Stimulated activated CD4-positive, alpha-beta T cell treated with anti-CD3 and anti-CD28 coated beads, TNF-alpha, amount 100 ng/mL, for 24 hours (primary cell): ENCODE results near the gene CHST6.
A peak's percentile ranks its signal among the peaks of the same experiment; 100 is the strongest.
"Not testable (repeated sequence)": the region's sequence is repeated elsewhere in the genome, so short reads cannot be mapped to it uniquely, and the experiment has no call there.

ENCODE experiments used
- DNase-seq, 3 experiments: peaks; one replicate each; pipeline ENCODE4 v3.0.0-alpha.2; 2020; ENCODE audit warnings: low read depth in 3 of 3

Gene CHST6

GRCh38 chr16:75475420-75475847 is 19.8 kb downstream of the CHST6 start:
- DNase-seq: no peak

DNA sequence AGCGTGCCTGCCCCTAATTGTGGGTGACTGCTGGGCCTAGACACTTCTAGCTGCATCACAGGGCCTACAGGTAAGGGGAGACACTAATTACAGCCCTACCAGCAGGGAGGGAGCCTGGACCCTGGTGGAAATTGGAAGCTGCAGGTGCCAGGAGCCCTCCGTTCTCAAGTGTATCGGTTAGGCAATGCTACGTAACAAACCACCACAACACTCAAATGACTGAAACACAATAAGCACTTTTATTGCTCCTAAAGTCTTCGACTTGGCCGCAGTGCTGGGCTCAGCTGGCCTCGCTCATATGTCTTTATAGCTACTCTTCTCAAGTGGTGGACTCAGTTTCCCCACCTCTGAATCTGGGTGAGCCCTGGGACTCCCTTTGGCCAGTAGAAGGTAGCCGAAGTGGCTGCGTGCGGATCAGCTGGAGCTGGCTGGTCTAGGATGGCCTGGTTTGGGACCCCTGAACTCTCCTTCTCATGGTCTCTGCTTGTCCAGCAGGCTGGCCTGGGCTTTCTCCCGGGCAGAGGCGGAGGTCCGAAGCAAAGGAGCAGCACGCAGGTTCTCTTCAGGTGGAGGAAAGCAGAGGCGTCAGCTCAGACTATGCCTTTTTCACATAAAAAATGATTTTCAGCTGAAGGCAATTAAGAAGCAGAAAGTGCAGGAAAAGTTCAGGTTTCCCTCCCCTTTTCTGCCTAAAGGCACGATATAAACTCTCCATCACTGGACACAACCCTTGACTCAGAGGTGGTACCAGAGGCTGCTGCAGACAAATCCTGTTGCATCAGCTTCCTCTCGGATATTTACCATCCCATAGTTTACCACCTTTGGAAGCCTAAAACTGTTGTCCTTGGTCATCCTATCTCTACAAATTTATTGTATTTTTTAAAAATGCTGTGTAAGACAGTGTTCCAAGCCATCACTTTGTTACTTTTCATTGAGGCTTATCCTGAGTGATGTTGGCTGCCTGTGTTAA is 22.0 kb downstream of the CHST6 start:
- no peak for DNase-seq

DNA sequence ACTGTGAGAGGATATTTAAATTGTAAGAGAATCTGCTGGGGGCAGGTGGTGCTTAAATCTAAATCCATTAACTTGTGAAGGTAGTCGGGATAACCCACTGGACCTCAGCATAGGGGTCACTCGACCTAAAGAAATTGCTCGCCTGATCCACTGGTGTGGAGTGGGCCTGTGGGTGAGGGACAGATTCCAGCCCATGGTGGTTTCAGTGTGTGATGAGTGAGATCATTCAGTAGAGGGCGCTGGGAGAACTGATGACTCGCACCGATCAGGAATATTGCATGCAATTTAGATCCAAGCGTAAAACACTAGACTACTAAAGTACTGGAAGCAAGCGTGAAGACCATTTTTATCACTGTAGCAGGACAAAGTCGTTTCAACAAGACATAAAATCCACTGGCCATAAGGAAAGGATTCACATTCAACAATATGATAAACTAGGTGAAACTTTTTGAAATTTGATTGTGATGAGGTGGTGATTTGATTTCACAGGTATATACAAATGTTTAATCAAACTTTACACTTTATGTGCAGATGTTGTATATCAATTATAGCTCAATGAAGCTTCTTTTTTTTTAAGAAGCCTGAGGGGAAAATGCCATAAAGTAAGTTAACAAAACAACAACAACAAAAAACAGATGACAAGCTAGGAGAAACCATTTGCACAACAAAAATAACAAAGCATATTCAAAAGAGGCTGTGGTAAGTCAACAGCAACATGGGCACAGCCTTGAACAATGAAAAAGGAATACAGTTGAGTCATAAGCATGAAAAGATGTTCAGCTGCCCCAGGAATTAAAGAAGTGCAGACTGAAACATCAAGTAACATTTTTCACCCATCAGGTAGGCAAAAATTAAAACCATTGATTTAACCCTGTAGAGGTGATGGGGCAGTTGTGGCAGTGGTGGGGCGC is 23.3 kb downstream of the CHST6 start:
- peak in 2 of 3 experiments; percentile 12 to 14 for DNase-seq

DNA sequence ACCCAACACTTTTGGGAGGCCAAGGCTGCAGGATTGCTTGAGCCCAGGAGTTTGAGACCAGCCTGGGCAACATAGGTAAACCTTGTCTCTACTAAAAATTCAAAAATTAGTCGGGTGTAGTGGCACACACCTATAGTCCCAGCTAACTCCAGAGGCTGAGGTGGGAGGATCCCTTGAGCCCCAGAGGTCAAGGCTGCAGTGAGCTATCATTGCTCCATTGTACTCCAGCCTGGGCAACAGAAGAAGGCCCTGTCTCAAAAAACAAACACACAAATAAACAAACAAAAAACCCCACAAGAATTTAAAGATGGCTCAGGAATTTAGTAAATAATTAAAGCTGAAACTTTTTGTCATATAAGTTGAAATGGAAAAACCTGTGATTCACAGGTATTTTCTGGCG is 28.5 kb downstream of the CHST6 start:
- DNase-seq: no peak

- peak; percentile 97 to 99 (median 99) for DNase-seq
Measured at GRCh38 chr16:75464122-75464918, 30.9 kb downstream of the CHST6 start, which contains the start of gene TMEM170A. Gene TMEM170A, minus strand, starts transcription at chr16:75464689. Its CDS starts 89 bp downstream, at chr16:75464600.

- DNase-seq: peak in 2 of 3 experiments; percentile 5 to 19
Measured at GRCh38 chr16:75463389-75464121, 31.7 kb downstream of the CHST6 start.

DNA sequence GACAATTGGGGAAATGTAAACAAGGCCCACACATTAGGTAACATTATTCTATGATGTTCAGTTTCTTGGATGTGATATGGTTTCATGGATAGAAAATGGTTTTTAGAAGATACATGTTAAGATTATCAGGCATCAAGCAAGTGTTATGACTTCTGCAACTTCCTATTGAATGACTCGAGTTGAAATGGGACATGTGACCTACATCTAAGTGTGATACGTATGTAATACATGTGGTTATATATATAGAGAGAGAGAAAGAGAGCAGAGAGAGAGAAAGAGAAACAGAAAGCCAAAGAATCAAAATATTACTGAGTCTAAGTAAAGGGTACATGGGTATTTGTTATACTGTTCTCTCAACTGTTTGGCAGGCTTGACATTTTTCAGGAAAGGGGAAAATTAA is 32.4 kb downstream of the CHST6 start:
- no peak for DNase-seq

DNA sequence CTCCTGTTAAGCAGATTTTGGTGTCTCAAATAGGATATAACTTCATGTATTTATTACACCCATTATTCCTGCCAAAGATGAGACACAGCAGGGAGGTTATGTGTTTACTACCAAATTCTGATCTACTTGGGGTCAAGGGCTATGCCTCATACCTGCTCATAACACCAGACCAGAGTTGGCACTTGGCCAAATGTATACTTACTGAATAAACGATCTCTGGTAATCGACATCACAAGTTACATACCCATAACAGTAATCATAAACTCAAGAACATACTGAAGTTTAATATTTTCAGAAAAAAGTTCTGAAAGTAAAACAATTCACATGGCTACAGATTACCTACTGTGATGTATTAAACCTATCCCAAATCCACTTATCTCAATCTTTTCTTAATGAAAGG is 33.7 kb downstream of the CHST6 start:
- DNase-seq: no peak

- no peak for DNase-seq
Measured at GRCh38 chr16:75460446-75460845, 34.8 kb downstream of the CHST6 start.

DNA sequence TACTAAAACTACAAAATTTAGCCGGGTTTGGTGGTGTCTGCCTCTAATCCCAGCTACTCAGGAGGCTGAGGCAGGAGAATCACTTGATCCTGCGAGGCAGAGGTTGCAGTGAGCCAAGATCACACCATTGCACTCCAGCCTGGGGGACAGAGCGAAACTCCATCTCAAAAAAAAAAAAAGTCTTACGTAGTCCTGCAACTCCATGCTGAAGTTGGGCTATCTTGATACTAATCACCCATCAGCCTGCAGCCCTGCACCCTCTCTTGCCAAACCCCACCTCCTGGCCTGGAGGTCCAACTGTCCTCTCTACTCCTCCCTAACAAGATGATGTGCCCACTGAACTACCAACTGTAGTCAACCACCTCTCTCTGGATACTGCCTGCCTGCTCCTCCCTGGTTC is 35.5 kb downstream of the CHST6 start:
- no peak for DNase-seq

GRCh38 chr16:75458439-75458838 is 36.8 kb downstream of the CHST6 start:
- DNase-seq: no peak

DNA sequence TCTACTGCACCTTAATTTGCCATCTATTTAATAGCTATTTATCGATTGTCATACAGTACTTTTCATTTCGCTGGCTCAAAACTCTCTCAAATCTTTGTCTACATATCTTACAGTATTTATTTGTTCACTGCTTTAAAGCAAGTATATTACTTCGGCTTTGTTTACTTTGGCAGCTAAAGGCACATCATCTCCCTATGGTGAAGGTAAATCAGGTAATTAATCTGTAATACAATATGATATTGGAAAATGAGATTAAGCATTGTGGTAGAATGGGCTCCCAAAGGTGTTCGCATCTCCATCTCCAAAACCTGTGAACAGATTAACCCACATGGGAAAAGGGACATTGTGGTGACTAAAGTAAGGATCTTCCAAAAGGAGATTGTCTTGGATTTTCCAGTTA is 37.2 kb downstream of the CHST6 start:
- no peak for DNase-seq

DNA sequence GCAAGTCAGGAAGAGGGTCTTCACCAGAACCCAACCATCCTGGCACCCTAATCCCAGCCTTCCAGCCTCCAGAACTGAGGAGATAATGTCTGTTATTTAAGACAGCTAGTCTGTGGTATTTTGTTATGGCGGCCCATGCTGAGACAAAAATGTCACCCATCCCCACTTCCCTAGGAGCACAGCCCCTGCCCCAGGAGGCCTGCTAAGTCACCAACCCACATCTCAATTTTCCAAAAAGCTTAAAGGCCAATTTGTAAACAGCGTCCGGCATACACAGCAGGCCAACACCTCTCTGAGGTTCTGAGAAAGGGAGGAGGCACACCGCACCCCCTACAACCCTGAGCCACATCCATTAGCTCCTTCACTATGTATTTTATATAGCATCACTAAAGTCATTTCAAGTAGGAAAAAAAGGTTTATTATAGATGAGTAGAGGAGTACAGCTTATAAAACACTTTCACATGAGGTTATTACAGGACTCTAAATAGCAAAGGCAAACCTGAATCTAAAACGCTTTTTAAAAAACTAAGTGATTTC is 37.7 kb downstream of the CHST6 start:
- DNase-seq: no peak

DNA sequence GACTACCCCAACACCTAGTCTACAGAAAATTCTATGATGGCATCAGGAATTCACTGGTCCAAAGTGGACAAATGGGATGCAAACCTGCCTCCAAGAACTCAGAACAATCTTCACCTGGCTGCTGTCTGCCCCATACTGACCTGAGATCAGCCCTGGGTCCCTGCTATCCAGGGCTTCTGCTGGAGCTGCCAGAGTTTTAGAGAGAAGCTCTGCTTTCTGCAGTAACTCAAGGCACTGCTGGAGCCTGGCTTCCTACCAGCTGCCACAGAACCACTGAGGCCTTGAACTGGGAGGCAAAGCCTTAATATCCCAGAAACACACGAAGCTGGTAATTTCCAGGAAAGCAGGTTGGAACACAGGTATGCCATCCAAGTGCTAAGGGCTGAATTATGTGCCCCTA is 38.3 kb downstream of the CHST6 start:
- no peak for DNase-seq

GRCh38 chr16:75456486-75456885 is 38.8 kb downstream of the CHST6 start:
- not testable (repeated sequence) for DNase-seq

DNA sequence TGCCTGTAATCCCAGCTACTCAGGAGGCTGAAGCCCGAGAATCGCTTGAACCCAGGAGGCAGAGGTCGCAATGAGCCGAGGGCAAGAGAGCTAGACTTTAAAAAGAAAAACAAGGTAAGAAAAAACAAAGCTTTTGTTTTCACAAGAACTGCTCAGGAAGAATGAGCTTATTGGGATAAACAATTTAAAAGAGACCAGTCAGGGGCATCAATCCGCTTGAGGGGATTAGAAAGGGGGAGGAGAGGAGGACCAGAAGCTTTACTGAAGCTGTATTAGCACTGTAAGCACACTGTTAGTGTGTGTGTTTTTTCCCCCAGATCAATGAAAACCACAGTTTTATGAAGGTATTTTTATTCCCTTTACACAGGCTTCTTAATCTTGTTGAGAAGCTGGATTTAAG is 39.6 kb downstream of the CHST6 start:
- DNase-seq: no peak

- no peak for DNase-seq
Measured at GRCh38 chr16:75452464-75453190, 42.6 kb downstream of the CHST6 start.

DNA sequence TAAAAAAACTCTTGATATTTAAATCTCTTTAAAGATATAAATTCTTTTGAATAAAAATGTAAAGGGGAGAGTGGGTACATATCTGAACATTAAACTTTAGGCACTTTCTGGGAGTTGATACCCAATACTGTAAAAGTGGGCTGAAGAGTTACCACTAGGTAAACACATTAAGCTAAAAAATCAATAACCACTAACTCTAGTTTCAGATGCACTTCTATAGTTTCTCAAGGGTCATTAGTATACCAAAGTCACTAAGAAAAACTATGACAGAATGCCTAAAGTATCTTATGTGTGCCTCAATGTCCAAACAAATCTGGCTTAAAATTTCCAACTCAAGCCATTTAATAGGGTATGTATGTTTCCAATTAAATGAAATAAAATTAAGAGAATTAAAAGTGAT is 48.8 kb downstream of the CHST6 start:
- DNase-seq: no peak

DNA sequence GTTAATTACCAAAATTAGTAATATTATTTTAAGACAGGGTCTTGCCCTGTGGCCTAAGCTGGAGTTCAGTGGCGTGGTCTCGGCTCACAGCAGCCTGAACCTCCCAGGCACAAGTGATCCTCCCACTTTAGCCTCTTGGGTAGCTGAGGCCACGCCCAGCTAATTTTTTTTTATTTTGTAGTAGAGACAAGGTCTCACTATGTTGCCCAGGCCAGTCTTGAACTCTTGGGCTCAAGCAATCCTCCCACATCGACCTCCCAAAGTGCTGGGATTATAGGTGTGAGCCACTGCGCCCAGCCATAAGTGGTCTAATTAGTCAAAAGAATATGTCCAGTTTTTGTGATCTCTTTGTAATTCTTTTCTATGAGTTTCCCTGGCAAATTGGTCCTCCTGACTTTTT is 49.9 kb downstream of the CHST6 start:
- DNase-seq: no peak

DNA sequence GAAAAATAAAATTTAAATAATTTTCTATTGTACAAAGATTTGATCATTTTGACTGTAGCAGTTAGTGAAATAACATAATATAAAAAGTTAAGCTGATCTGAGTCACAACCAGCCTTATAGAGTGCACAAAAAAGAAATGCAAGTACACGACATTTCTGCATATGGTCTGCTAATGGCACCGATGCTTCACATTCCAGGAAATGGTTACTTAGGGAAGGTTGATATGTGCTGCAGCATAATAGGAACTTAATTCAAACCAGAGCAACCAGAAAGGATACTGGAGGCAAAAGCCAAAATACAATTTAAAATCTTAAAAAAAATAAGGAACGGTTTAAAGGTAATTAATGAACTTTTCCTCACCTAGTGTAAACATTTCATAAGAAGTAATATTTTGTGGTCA is 51.9 kb downstream of the CHST6 start:
- DNase-seq: no peak
